ENCODE results near the gene CORO2A. TPM values are rescaled to one million over a fixed set of nuclear protein-coding genes. Genes with fewer than 3 reads are reported as not detected.
A peak's percentile ranks its signal among the peaks of the same experiment; 100 is the strongest.
"Not testable (repeated sequence)": the region's sequence is repeated elsewhere in the genome, so short reads cannot be mapped to it uniquely, and the experiment has no call there.

CORO2A gene
- total RNA-seq, 2 experiments from 2014 or later: 9.2 TPM

DNA sequence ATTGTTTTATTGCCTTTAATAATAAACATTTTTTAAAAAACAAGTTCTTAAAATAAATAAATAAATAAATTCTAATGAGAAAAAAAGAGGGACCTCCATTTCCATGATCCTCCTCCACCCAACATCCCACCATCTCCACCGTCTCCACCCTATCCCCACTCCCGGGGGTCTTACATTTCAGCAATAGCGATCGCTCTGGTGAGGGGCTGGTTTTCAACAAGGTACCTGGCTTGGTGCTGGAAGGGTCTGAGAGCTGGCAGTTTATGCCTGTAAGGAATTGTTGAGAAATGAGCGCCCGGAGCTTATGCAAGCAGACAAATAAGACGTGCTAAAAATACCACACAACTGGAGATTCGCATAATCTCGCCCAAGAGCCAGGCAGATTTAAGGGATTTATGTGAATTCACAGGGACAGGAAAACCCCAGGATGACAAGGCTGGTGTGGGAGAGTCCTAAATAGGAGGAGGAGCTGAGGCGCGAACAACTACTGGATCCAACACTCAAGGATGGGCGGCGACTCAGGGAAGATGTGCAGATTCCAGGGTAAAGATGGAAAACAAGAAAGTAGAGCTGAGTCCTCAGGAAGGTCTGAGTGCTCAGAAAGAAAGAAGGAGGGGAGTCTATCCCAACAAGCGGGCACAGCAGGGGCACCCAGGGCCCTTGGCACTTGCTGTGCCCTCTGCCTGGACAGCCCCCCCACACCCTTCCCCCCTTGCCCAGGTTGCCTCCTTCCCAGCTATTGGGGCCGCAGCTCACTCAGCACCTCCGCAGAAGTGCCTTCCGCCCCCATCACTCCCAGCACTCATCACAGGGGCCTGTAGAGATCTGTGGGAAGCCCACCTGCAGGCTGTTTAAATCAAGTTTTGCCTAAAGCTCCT lies 100.5 kb downstream of the CORO2A start:
- no peaks in the 10 kb centered on the region for H3K9me3 Mint-ChIP-seq (ENCODE audit: insufficient read depth)
- ATAC-seq: no peak
- DNase-seq: no peak
- H3K36me3 Mint-ChIP-seq (ENCODE audit: low read depth): peaks cover 62% of the 10 kb centered on the region
- H3K27ac Mint-ChIP-seq: no peak overlapping the region
- CTCF ChIA-PET: interaction anchor here (0.6 to 2.6 kb wide), 5 partner anchors 9 to 26 kb away, joined by 3 to 10 read pairs (median 3); partner anchors contain the start of gene TRIM14
- H3K4me3 Mint-ChIP-seq: no peak overlapping the region
- H3K27me3 Mint-ChIP-seq (ENCODE audit: low read depth): no peaks in the 10 kb centered on the region
- POLR2A ChIA-PET: interaction anchor here (1.0 to 1.1 kb wide), 2 partner anchors 10 to 164 kb away, joined by 3 read pairs; partner anchors contain the start of gene TBC1D2
- peaks cover 9% of the 10 kb centered on the region for H3K4me1 Mint-ChIP-seq (ENCODE audit: low read depth)

DNA sequence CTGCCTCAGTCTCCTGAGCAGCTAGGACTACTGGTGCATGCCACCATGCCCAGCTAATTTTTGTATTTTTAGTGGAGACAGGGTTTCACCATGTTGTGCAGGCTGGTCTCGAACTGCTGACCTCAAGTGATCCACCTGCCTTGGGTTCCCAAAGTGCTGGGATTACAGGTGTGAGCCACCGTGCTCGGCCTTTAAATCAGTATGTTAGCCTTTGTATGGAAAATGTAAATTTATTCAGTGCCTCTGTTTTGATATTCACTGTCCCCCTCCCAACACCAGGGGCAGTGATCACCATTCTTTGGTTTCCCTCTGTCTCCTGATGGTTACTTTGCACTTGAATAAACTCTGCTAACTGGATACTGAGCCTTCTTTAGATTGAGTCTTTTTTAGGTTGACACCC lies 101.8 kb downstream of the CORO2A start:
- H3K4me1 Mint-ChIP-seq (ENCODE audit: low read depth); H3K27ac Mint-ChIP-seq; ATAC-seq; H3K27me3 Mint-ChIP-seq (ENCODE audit: low read depth); DNase-seq; H3K4me3 Mint-ChIP-seq; H3K9me3 Mint-ChIP-seq (ENCODE audit: insufficient read depth): not testable (repeated sequence)
- peaks cover 62% of the 10 kb centered on the region for H3K36me3 Mint-ChIP-seq (ENCODE audit: low read depth)
- POLR2A ChIA-PET: interaction anchor here (1.1 kb wide), 1 partner anchor 165 kb away, joined by 3 read pairs; the partner anchor contains the start of gene TBC1D2
- CTCF ChIA-PET: interaction anchor here (0.8 to 1.8 kb wide), 4 partner anchors 10 to 52 kb away, joined by 3 to 6 read pairs (median 4); no protein-coding TSS in a partner anchor

DNA sequence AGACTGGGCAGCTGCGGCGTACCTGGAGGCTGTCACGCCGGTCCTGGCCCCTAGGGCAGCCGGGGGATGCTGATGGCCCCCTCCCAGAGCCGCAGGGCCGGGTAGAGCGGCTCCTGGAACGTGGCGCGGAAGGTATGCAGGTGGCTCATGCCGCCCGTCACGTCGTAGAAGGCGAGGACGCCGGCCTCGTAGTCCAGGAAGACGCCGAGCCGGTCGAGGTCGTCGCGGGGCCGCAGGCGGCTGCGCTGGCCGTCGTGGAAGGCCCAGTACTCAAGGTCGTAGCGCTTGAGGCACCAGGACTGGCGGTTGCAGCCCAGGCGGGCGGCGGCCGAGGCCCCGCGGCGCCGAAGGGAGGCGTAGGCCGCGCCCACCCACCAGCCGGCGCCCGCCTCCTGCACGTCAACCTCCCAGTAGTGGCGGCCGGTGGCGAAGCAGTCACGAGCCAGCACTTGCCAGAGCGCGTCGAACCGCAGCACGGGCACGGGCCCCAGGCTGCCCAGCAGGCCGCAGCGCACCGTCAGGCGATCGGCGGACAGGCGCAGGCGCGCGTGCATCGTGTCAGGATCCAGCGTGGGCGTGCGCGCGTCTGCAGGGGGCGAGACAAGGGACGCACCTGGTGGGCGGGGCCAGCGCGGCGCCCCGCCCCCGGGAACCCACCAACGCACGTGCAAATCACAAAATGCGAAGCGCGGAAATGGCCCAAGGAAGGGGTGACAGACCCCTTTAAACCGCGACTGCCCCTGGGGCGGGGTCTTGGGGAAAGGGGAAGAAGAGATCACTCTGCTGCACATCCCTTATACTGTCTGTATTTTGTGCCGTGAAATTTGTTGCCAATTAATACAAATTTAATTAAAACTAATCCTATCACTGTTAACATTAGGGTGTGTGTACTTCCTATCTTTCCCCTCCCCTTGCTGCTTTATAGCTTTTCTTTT lies 104.8 kb downstream of the CORO2A start:
- ChIA-PET CTCF (no interaction called here), POLR2A (interaction anchor here (1.2 to 1.6 kb wide), 2 partner anchors 8 to 9 kb away, joined by 3 to 4 read pairs; no protein-coding TSS in a partner anchor)
- Mint-ChIP-seq H3K36me3 (ENCODE audit: low read depth) (peaks cover 68% of the 10 kb centered on the region), H3K4me1 (ENCODE audit: low read depth) (peaks cover 9% of the 10 kb centered on the region), H3K27me3 (ENCODE audit: low read depth) (no peaks in the 10 kb centered on the region), H3K27ac (no peak overlapping the region), H3K9me3 (ENCODE audit: insufficient read depth) (no peaks in the 10 kb centered on the region), H3K4me3 (no peak overlapping the region)
- ATAC-seq (peak; percentile 24), DNase-seq (no peak)

DNA sequence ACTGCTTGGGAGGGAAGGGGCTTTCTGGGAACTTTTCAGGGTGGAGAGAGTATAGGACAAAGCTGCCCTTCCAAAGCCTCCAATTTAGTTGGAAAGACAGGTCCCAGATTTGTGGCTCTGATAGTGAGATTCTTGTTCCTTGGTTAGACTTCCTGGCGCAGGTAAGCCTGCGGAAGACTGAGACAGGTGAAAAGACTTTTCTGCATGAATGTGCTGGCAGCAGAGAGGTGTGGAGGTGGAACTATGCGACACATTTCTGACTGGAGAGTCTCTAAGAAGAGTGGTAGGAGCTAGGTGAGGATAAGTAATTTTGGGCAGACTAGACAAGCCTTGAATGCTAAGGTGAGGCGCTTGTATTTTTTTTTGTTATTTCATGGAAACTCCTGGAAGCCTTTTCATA lies 106.0 kb downstream of the CORO2A start:
- ATAC-seq (no peak), DNase-seq (no peak)
- ChIA-PET POLR2A (interaction anchor here (0.6 to 1.6 kb wide), 3 partner anchors 9 to 32 kb away, joined by 3 to 4 read pairs (median 4); no protein-coding TSS in a partner anchor), CTCF (interaction anchor here (1.1 kb wide), 1 partner anchor 13 kb away, joined by 3 read pairs; no protein-coding TSS in a partner anchor)
- H3K27me3 Mint-ChIP-seq (ENCODE audit: low read depth): no peaks in the 10 kb centered on the region
- H3K27ac Mint-ChIP-seq: peak overlapping the region; percentile 48
- no peaks in the 10 kb centered on the region for H3K9me3 Mint-ChIP-seq (ENCODE audit: insufficient read depth)
- peaks cover 74% of the 10 kb centered on the region for H3K36me3 Mint-ChIP-seq (ENCODE audit: low read depth)
- peaks cover 22% of the 10 kb centered on the region for H3K4me1 Mint-ChIP-seq (ENCODE audit: low read depth)
- no peak overlapping the region for H3K4me3 Mint-ChIP-seq

DNA sequence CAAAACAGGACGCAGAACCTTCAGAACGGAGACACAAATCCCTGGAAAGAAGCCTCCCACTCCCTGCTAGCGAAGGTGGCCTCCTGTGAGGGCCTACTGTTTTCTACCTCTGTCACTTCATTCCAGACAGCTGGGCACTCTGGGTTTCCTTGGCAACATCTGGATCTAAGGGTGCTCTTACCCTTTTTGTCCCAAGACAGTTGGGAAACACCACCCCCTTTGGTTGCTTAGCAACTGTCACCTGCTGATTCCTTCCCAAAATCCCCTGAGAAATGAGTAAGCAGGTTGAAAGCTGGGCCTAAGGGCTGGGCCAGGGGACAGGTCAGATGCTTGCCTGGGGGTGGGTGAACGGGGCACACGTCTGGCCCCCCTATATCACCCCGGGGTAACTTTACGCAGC lies 106.5 kb downstream of the CORO2A start:
- H3K4me3 Mint-ChIP-seq: no peak overlapping the region
- H3K4me1 Mint-ChIP-seq (ENCODE audit: low read depth): peaks cover 27% of the 10 kb centered on the region
- no peaks in the 10 kb centered on the region for H3K27me3 Mint-ChIP-seq (ENCODE audit: low read depth)
- H3K36me3 Mint-ChIP-seq (ENCODE audit: low read depth): peaks cover 75% of the 10 kb centered on the region
- ChIA-PET CTCF (interaction anchor here (1.1 kb wide), 1 partner anchor 12 kb away, joined by 3 read pairs; no protein-coding TSS in a partner anchor), POLR2A (interaction anchor here (1.2 to 1.6 kb wide), 2 partner anchors 9 to 32 kb away, joined by 3 to 4 read pairs; no protein-coding TSS in a partner anchor)
- no peak for DNase-seq
- H3K27ac Mint-ChIP-seq: no peak overlapping the region
- no peak for ATAC-seq
- no peaks in the 10 kb centered on the region for H3K9me3 Mint-ChIP-seq (ENCODE audit: insufficient read depth)

DNA sequence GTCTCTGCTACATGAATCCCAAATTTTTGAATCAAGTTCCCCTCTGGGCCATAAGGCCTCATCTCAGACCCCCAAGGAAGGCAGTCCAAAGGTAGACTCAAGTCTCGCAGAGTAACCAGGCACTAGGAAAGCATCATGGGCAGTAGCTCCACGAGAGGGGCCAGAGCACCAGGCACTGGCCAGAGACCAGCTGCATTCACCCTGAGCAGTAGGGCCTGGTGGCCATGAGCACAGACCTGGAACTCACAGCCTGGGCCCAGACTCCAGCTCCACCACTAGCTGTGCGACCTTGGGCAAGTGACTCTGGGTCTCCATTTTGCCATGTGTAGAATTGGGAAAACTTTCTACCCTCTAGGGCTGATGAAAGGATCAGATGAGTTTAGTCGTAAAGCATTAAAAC lies 107.4 kb downstream of the CORO2A start:
- ChIA-PET CTCF (interaction anchor here (0.8 to 2.0 kb wide), 4 partner anchors 9 to 33 kb away, joined by 3 to 6 read pairs (median 3); no protein-coding TSS in a partner anchor), POLR2A (interaction anchor here (0.6 to 1.2 kb wide), 3 partner anchors 13 to 38 kb away, joined by 3 to 4 read pairs (median 4); partner anchors contain the start of gene NANS)
- H3K36me3 Mint-ChIP-seq (ENCODE audit: low read depth): peaks cover 75% of the 10 kb centered on the region
- H3K4me3 Mint-ChIP-seq: no peak overlapping the region
- ATAC-seq: no peak
- no peak overlapping the region for H3K27ac Mint-ChIP-seq
- no peaks in the 10 kb centered on the region for H3K27me3 Mint-ChIP-seq (ENCODE audit: low read depth)
- peaks cover 28% of the 10 kb centered on the region for H3K4me1 Mint-ChIP-seq (ENCODE audit: low read depth)
- no peak for DNase-seq
- H3K9me3 Mint-ChIP-seq (ENCODE audit: insufficient read depth): no peaks in the 10 kb centered on the region

DNA sequence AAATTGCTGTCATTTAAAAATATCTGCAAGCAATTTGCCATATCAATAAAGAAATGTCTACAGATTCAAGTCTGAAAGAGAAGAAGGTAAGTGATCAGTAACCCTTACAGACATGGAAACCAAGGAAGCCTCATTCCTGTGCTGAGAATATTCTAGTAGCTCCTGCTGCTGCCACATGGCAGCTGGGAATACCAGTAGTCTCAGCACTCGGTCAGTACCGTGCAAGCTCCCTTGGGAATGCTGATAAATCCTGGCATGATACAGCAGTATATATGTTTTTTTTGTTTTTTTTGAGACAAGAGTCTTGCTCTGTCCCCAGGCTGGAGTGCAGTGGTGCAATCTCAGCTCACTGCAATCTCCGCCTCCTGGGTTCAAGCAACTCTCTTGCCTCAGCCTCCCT lies 108.0 kb downstream of the CORO2A start:
- Mint-ChIP-seq H3K9me3 (ENCODE audit: insufficient read depth) (no peaks in the 10 kb centered on the region), H3K27ac (no peak overlapping the region)
- DNase-seq: no peak

DNA sequence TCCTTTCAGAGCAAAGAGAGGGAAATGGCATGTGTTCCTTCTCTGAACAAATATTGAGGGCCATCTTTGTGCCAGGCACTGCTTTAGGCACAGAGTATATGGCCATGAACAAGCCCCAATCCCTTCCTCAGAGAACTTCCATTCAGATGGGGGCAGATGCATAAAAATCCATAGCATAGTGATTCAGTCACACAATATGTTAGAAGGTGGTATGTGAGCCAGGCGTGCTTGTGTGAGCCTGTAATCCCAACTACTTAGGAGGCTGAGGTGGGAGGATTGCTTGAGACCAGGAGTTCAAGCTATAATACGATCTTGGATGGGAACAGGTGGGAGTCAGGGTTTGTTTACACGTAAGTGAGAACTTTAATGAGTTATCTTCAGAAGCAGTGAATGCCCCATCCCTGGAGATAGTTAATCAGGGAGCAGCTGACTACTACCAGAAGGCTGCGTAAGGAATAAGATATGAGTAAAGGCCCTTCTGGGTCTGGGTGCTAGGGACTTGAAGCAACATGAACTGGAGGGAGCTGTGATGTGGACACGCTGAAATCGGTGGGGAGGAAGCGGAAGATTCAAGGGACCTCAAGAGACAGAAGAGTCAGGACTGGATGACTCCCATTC lies 108.8 kb downstream of the CORO2A start:
- CTCF ChIA-PET: interaction anchor here (1.5 to 2.0 kb wide), 2 partner anchors 10 to 14 kb away, joined by 4 to 6 read pairs; no protein-coding TSS in a partner anchor
- DNase-seq (no peak), ATAC-seq (no peak)
- H3K27me3 Mint-ChIP-seq (ENCODE audit: low read depth): no peaks in the 10 kb centered on the region
- POLR2A ChIA-PET: no interaction called here
- peak overlapping the region; percentile 70 for H3K27ac Mint-ChIP-seq
- peaks cover 76% of the 10 kb centered on the region for H3K36me3 Mint-ChIP-seq (ENCODE audit: low read depth)
- H3K9me3 Mint-ChIP-seq (ENCODE audit: insufficient read depth): no peaks in the 10 kb centered on the region
- H3K4me1 Mint-ChIP-seq (ENCODE audit: low read depth): peaks cover 26% of the 10 kb centered on the region
- H3K4me3 Mint-ChIP-seq: no peak overlapping the region

More for the DNA sequence above, 108.0 kb downstream of the CORO2A start:
- peaks cover 28% of the 10 kb centered on the region for H3K4me1 Mint-ChIP-seq (ENCODE audit: low read depth)
- H3K27me3 Mint-ChIP-seq (ENCODE audit: low read depth): no peaks in the 10 kb centered on the region
- no peak overlapping the region for H3K4me3 Mint-ChIP-seq
- H3K36me3 Mint-ChIP-seq (ENCODE audit: low read depth): peaks cover 74% of the 10 kb centered on the region
- ChIA-PET CTCF (interaction anchor here (0.8 to 2.0 kb wide), 4 partner anchors 8 to 33 kb away, joined by 3 to 6 read pairs (median 3); no protein-coding TSS in a partner anchor), POLR2A (interaction anchor here (0.6 to 1.2 kb wide), 3 partner anchors 13 to 37 kb away, joined by 3 to 4 read pairs (median 4); partner anchors contain the start of gene NANS)
- no peak for ATAC-seq

DNA sequence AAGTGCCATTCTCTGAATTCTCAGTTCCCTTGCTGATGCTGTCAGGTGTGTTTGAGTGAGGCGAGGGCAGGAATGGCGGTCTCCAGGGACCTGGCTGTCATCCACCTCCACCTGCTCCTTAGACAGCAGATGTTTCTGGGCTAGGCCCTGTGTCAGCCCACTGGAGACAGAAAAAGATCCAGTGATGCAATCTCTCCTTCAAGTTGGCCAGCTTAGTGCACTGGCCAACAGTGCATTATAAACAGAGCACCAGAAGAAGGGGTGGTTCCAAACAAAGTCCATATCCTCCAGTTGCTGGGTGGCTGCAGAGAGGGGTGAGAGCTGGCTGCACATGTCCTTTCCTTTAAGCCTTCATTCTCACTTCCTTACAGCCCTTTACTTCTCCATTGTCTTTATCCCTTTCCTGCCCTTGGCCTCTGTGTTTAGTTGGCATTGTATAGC lies 109.4 kb downstream of the CORO2A start:
- Mint-ChIP-seq H3K27me3 (ENCODE audit: low read depth) (no peaks in the 10 kb centered on the region), H3K27ac (peak overlapping the region; percentile 70), H3K4me1 (ENCODE audit: low read depth) (peaks cover 26% of the 10 kb centered on the region), H3K4me3 (no peak overlapping the region), H3K9me3 (ENCODE audit: insufficient read depth) (no peaks in the 10 kb centered on the region), H3K36me3 (ENCODE audit: low read depth) (peaks cover 73% of the 10 kb centered on the region)
- ChIA-PET CTCF (interaction anchor here (1.5 to 2.0 kb wide), 2 partner anchors 9 to 15 kb away, joined by 4 to 6 read pairs; no protein-coding TSS in a partner anchor), POLR2A (no interaction called here)
- DNase-seq: no peak
- no peak for ATAC-seq

DNA sequence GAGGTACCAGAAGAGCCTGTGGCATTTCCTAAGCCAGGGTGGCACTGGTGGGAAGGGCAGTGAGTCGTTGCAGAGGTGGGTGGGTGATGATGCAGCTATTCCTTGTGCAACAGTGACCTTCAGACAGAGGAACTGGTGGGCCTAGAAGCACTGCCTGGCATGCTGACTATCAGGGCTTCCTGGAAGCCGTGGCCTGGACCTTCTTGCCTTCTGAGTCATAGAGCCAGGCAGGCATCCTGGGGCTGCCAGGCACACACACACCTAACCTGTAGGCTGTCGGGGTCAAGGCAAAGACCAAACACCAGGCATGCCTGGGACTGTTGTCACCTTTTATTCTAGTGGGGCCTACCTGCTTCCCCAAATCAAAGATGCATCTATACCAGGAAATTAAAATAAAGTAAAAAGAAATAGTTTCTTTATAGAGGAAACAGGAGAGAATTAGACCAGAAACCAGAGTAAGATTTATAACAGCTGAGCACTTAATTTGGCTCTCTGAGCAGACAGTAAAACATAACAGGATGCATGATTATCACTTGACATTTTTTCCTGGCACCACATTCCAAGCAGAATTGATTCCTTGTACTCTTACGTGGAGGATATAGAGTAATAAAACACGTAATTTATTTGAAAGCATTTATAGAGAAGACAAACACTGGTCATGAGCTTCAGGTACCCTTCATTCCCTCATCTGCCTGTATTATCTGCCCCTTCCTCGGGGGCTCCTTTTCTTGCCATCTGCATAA lies 110.8 kb downstream of the CORO2A start:
- POLR2A ChIA-PET: interaction anchor here (1.4 kb wide), 1 partner anchor 16 kb away, joined by 4 read pairs; no protein-coding TSS in a partner anchor
- peak; percentile 58 for ATAC-seq
- Mint-ChIP-seq H3K36me3 (ENCODE audit: low read depth) (peaks cover 79% of the 10 kb centered on the region), H3K4me3 (no peak overlapping the region), H3K27ac (peak overlapping the region; percentile 59), H3K4me1 (ENCODE audit: low read depth) (peaks cover 30% of the 10 kb centered on the region), H3K27me3 (ENCODE audit: low read depth) (no peaks in the 10 kb centered on the region), H3K9me3 (ENCODE audit: insufficient read depth) (no peaks in the 10 kb centered on the region)
- DNase-seq: peak; percentile 38
- CTCF ChIA-PET: interaction anchor here (0.9 kb wide), 1 partner anchor 16 kb away, joined by 3 read pairs; no protein-coding TSS in a partner anchor
